Progenitor cell of endocrine pancreas (in vitro differentiated cells): ENCODE data around the gene ZNF211. TPM values are rescaled to one million over a fixed set of nuclear protein-coding genes. Genes with fewer than 3 reads are reported as not detected.

ENCODE experiments used
- DNase-seq: peaks from one replicate; pipeline ENCODE4 v3.0.0; 2021; ENCODE audit warnings: low spot score; ENCODE audit not compliant: unreplicated experiment
- H3K27ac Mint-ChIP-seq: 2 replicates; pipeline ENCODE4 v1.8.0; 2021; ENCODE audit warnings: mild to moderate bottlenecking, moderate library complexity, mixed read lengths
- H3K27me3 Mint-ChIP-seq: 2 replicates; pipeline ENCODE4 v1.8.0; 2021; ENCODE audit warnings: mixed read lengths
- H3K36me3 Mint-ChIP-seq: 2 replicates; pipeline ENCODE4 v1.8.0; 2022; ENCODE audit warnings: mixed read lengths; ENCODE audit not compliant: insufficient read depth
- H3K4me1 Mint-ChIP-seq: 2 replicates; pipeline ENCODE4 v1.8.0; 2021; ENCODE audit warnings: low read depth, mixed read lengths
- H3K4me3 Mint-ChIP-seq: 2 replicates; pipeline ENCODE4 v1.8.0; 2021; ENCODE audit warnings: low read depth, mild to moderate bottlenecking, moderate library complexity, mixed read lengths
- H3K9me3 Mint-ChIP-seq: 2 replicates; pipeline ENCODE4 v1.8.0; 2021; ENCODE audit warnings: low read depth, mixed read lengths
- CTCF ChIP-seq: fragments of 200-600 bp; sonication (generic); IDR thresholded peaks from one replicate; pipeline ENCODE4 v1.5.0; 2021; ENCODE audit warnings: antibody characterized with exemption, mild to moderate bottlenecking; ENCODE audit not compliant: unreplicated experiment
- total RNA-seq: library from RNA; stranded (reverse); gene quantifications from 2 replicates; pipeline ENCODE4 v1.2.1, GENCODE V29; 2021

Gene ZNF211
- total RNA-seq, 1 donor from 2014 or later: 25.1 TPM

GRCh38 chr19:57655443-57655842, 22.5 kb downstream of the ZNF211 start:
- no peak for DNase-seq
- H3K4me3 Mint-ChIP-seq: no peak overlapping the region
- H3K9me3 Mint-ChIP-seq: peaks cover 27% of the 10 kb centered on the region
- no peaks in the 10 kb centered on the region for H3K36me3 Mint-ChIP-seq
- no peak overlapping the region for H3K27ac Mint-ChIP-seq
- H3K27me3 Mint-ChIP-seq: peaks cover 38% of the 10 kb centered on the region
- TF ChIP-seq CTCF: no peak
- H3K4me1 Mint-ChIP-seq: no peaks in the 10 kb centered on the region

GRCh38 chr19:57656346-57656745, 23.4 kb downstream of the ZNF211 start:
- DNase-seq: no peak
- TF ChIP-seq CTCF: no peak
- Mint-ChIP-seq H3K9me3 (peaks cover 26% of the 10 kb centered on the region), H3K27ac (no peak overlapping the region), H3K27me3 (peaks cover 45% of the 10 kb centered on the region), H3K4me1 (no peaks in the 10 kb centered on the region), H3K4me3 (no peak overlapping the region), H3K36me3 (no peaks in the 10 kb centered on the region)

- Mint-ChIP-seq H3K27me3 (peaks cover 25% of the 10 kb centered on the region), H3K4me3 (peak overlapping the region; percentile 79), H3K4me1 (no peaks in the 10 kb centered on the region), H3K27ac (peak overlapping the region; percentile 52), H3K9me3 (no peaks in the 10 kb centered on the region), H3K36me3 (no peaks in the 10 kb centered on the region)
- peak; percentile 46 for DNase-seq
- TF ChIP-seq CTCF: no peak
Measured at GRCh38 chr19:57664269-57665127, 31.5 kb downstream of the ZNF211 start.

- Mint-ChIP-seq H3K4me3 (peak overlapping the region; percentile 79), H3K4me1 (no peaks in the 10 kb centered on the region), H3K9me3 (no peaks in the 10 kb centered on the region), H3K27ac (no peak overlapping the region), H3K36me3 (no peaks in the 10 kb centered on the region), H3K27me3 (peaks cover 19% of the 10 kb centered on the region)
- no peak for TF ChIP-seq CTCF
- DNase-seq: no peak
Measured at GRCh38 chr19:57665261-57665806, 32.4 kb downstream of the ZNF211 start.

- no peaks in the 10 kb centered on the region for H3K36me3 Mint-ChIP-seq
- no peak for TF ChIP-seq CTCF
- DNase-seq: no peak
- no peaks in the 10 kb centered on the region for H3K9me3 Mint-ChIP-seq
- no peak overlapping the region for H3K27ac Mint-ChIP-seq
- H3K4me1 Mint-ChIP-seq: no peaks in the 10 kb centered on the region
- H3K27me3 Mint-ChIP-seq: peaks cover 24% of the 10 kb centered on the region
- H3K4me3 Mint-ChIP-seq: no peak overlapping the region
Measured at GRCh38 chr19:57667228-57667627, 34.3 kb downstream of the ZNF211 start.
